SH-SY5Y (cell line): Measurements from ENCODE around the gene VTI1A.

Source experiments
- GATA2 ChIP-seq: IDR thresholded peaks from 2 replicates; pipeline ENCODE4 v1.6.1; 2011; ENCODE audit warnings: mild to moderate bottlenecking, low read depth, low read length
- GATA3 ChIP-seq: IDR thresholded peaks from 2 replicates; pipeline ENCODE4 v1.6.1; 2011; ENCODE audit warnings: low read depth, mild to moderate bottlenecking, low read length, moderate library complexity

DNA sequence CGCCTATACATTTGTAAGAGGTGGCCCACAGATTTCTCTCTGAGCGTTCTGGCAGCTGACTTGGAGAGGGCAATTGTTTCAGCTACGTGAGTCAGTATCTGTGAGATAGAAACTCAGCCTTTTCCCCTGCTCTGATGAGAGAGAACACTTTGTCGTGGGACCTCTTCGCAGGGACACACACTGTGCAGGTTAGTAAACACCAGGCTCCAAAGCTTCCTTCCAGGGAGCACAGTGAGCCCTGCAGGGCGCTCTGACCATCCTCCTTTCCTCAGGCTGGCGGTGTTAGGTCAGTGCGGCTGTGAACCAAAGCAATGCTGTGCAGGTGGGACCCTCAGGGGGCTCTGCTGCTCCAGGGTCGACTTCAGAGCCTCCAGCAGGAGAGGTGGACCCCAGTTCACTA, 350.8 kb downstream of the VTI1A start:
- TF ChIP-seq GATA2 = no peak
- no peak for TF ChIP-seq GATA3
